GM23338 (cell line): ENCODE results near the gene GYS2. TPM values are rescaled to one million over a fixed set of nuclear protein-coding genes. Genes with fewer than 3 reads are reported as not detected.

Experiments used
- ATAC-seq: fragments of 200-7000 bp; cut with Tn5 transposase; 3 replicates; pipeline ENCODE4 v1.9.1; 2020
- DNase-seq: peaks from one replicate; pipeline ENCODE4 v3.0.0-alpha.2; 2015; ENCODE audit warnings: low spot score
- H2AFZ ChIP-seq: fragments of 200-600 bp; sonication (generic); 2 replicates; pipeline ENCODE4 v1.8.0; 2016; ENCODE audit warnings: antibody characterized with exemption, mild to moderate bottlenecking, moderate library complexity
- H3F3A ChIP-seq: fragments of 200-600 bp; sonication (generic); replicated peaks from 2 replicates; pipeline ENCODE4 v1.8.0; 2017; ENCODE audit warnings: antibody characterized with exemption, mixed run types, low read depth
- H3K27ac ChIP-seq: fragments of 200-600 bp; sonication (generic); 2 replicates; pipeline ENCODE4 v1.6.1; 2016; ENCODE audit warnings: low read depth
- H3K27me3 ChIP-seq: fragments of 200-600 bp; sonication (generic); 2 replicates; pipeline ENCODE4 v1.8.0; 2016; ENCODE audit warnings: mild to moderate bottlenecking, mixed run types, moderate library complexity; ENCODE audit not compliant: insufficient read depth
- H3K36me3 ChIP-seq: fragments of 200-600 bp; sonication (generic); 2 replicates; pipeline ENCODE4 v1.8.0; 2016; ENCODE audit warnings: mild to moderate bottlenecking; ENCODE audit not compliant: insufficient read depth
- H3K4me1 ChIP-seq: fragments of 200-600 bp; sonication (generic); 2 replicates; pipeline ENCODE4 v1.8.0; 2016; ENCODE audit warnings: mild to moderate bottlenecking, moderate library complexity; ENCODE audit not compliant: insufficient read depth
- H3K4me2 ChIP-seq: fragments of 200-600 bp; sonication (generic); 2 replicates; pipeline ENCODE4 v1.7.1; 2017; ENCODE audit warnings: mixed run types
- H3K4me3 ChIP-seq: fragments of 200-600 bp; sonication (generic); 2 replicates; pipeline ENCODE4 v1.6.1; 2016; ENCODE audit warnings: mixed run types
- H3K79me2 ChIP-seq: fragments of 200-600 bp; sonication (generic); replicated peaks from 2 replicates; pipeline ENCODE4 v1.8.0; 2017; ENCODE audit warnings: mild to moderate bottlenecking; ENCODE audit not compliant: insufficient read depth
- H3K9me2 ChIP-seq: fragments of 200-600 bp; sonication (generic); 2 replicates; pipeline ENCODE4 v1.8.0; 2017; ENCODE audit not compliant: insufficient read depth
- H4K20me1 ChIP-seq: fragments of 200-600 bp; sonication (generic); replicated peaks from 2 replicates; pipeline ENCODE4 v1.8.0; 2017; ENCODE audit warnings: mild to moderate bottlenecking; ENCODE audit not compliant: insufficient read depth
- H3K27ac Mint-ChIP-seq: 2 replicates; pipeline ENCODE4 v1.8.0; 2020; ENCODE audit warnings: inconsistent platforms, mild to moderate bottlenecking, moderate library complexity, mixed read lengths
- H3K27me3 Mint-ChIP-seq: 3 replicates; pipeline ENCODE4 v1.8.0; 2022; ENCODE audit warnings: low read depth, mild to moderate bottlenecking, moderate library complexity, mixed read lengths, inconsistent platforms; ENCODE audit not compliant: insufficient read depth, poor library complexity
- H3K36me3 Mint-ChIP-seq: 3 replicates; pipeline ENCODE4 v1.8.0; 2021; ENCODE audit warnings: low read depth, mild to moderate bottlenecking, inconsistent platforms, moderate library complexity, mixed read lengths
- H3K4me1 Mint-ChIP-seq: 3 replicates; pipeline ENCODE4 v1.8.0; 2020; ENCODE audit warnings: mild to moderate bottlenecking, inconsistent platforms, mixed read lengths
- H3K4me3 Mint-ChIP-seq: 3 replicates; pipeline ENCODE4 v1.8.0; 2021; ENCODE audit warnings: moderate library complexity, mild to moderate bottlenecking, inconsistent platforms, mixed read lengths
- H3K9me3 Mint-ChIP-seq: 3 replicates; pipeline ENCODE4 v1.8.0; 2020; ENCODE audit warnings: moderate library complexity, mild to moderate bottlenecking, inconsistent platforms, mixed read lengths
- CTCF ChIP-seq, 2 experiments: fragments of 200-600 bp in 1 of 2; sonication (generic) in 1 of 2; conservative IDR thresholded peaks; 2 replicates each; pipeline versions ENCODE4 v1.5.1 to v1.6.1; 2016 to 2017; ENCODE audit warnings: antibody characterized with exemption in 2 of 2, low read depth in 2 of 2, mild to moderate bottlenecking in 2 of 2, moderate library complexity in 1 of 2
- JUNB ChIP-seq: IDR thresholded peaks from one replicate; pipeline ENCODE4 v1.6.1; 2016; ENCODE audit warnings: antibody characterized with exemption; ENCODE audit not compliant: unreplicated experiment
- ZNF114 ChIP-seq: fragments of 250-450 bp; sonication (Bioruptor Pico); IDR thresholded peaks from 2 replicates; pipeline ENCODE4 v1.5.0; 2020; ENCODE audit warnings: mild to moderate bottlenecking, moderate library complexity
- ZNF462 ChIP-seq: fragments of 250-450 bp; sonication (Bioruptor Pico); IDR thresholded peaks from 2 replicates; pipeline ENCODE4 v1.5.0; 2020; ENCODE audit warnings: mild to moderate bottlenecking, moderate library complexity
- polyA plus RNA-seq: library from polyadenylated mRNA; unstranded; fragments of >200 nt; fragmentation: Nextera tagmentation; extraction: Ambion mirVana; gene quantifications from 2 replicates; pipeline ENCODE4 v1.2.1, GENCODE V29; 2016
- total RNA-seq: library from RNA; depleted of rRNA; stranded (reverse); fragments of >200 nt; shearing (Covaris generic); gene quantifications from 2 replicates; pipeline ENCODE4 v1.2.3, GENCODE V29; 2014

Gene GYS2
- total and polyA plus RNA-seq, 2 experiments from 2014 or later: not detected

GRCh38 chr12:21613931-21614330 is 9.3 kb upstream of the GYS2 start:
- Histone ChIP-seq H3K4me2 (no peak overlapping the region), H3K27me3 (no peaks in the 10 kb centered on the region), H4K20me1 (no peaks in the 10 kb centered on the region), H3K36me3 (no peaks in the 10 kb centered on the region), H3K27ac (no peak overlapping the region), H3K4me3 (no peak overlapping the region), H3K9me2 (no peaks in the 10 kb centered on the region), H3K79me2 (no peaks in the 10 kb centered on the region), H2AFZ (no peak overlapping the region), H3K4me1 (no peaks in the 10 kb centered on the region), H3F3A (no peaks in the 10 kb centered on the region)
- Mint-ChIP-seq H3K27ac (no peak overlapping the region), H3K36me3 (no peaks in the 10 kb centered on the region), H3K4me1 (no peaks in the 10 kb centered on the region), H3K4me3 (no peak overlapping the region), H3K9me3 (no peaks in the 10 kb centered on the region; the same call in 2 of the 3 replicates), H3K27me3 (no peaks in the 10 kb centered on the region)
- TF ChIP-seq JUNB (no peak), CTCF (conservative IDR thresholded peaks at IDR 0.05; ENCODE audit: low read depth in 2 of 2) (peak in 1 of 2 experiments; percentile 38; a peak in 1 of 4 replicates)
- ATAC-seq (peak; percentile 44; the same call in 2 of the 3 replicates), DNase-seq (peak; percentile 21)

- H4K20me1 ChIP-seq: no peaks in the 10 kb centered on the region
Measured at GRCh38 chr12:21608196-21608595, 3.5 kb upstream of the GYS2 start.

More at GRCh38 chr12:21608196-21608595, 3.5 kb upstream of the GYS2 start:
- no peaks in the 10 kb centered on the region for H3K79me2 ChIP-seq
- Mint-ChIP-seq H3K27ac (no peak overlapping the region), H3K9me3 (no peaks in the 10 kb centered on the region), H3K27me3 (no peaks in the 10 kb centered on the region), H3K4me3 (no peak overlapping the region), H3K4me1 (peaks cover 5% of the 10 kb centered on the region; the same call in 2 of the 3 replicates), H3K36me3 (no peaks in the 10 kb centered on the region)
- no peak for TF ChIP-seq ZNF114 (CRISPR knock-in tag)
- no peak for TF ChIP-seq ZNF462 (CRISPR knock-in tag)
- DNase-seq: no peak
- no peak overlapping the region for H3K4me3 ChIP-seq
- H3K36me3 ChIP-seq: no peaks in the 10 kb centered on the region
- no peak overlapping the region for H2AFZ ChIP-seq
- no peaks in the 10 kb centered on the region for H3K4me1 ChIP-seq
- no peak for ATAC-seq
- no peak overlapping the region for H3K27ac ChIP-seq
- no peaks in the 10 kb centered on the region for H3K27me3 ChIP-seq
- no peaks in the 10 kb centered on the region for H3K9me2 ChIP-seq
- H3F3A ChIP-seq: no peaks in the 10 kb centered on the region
- no peak overlapping the region for H3K4me2 ChIP-seq
